Tibial nerve (tissue), 4 donors: ENCODE results near the gene RNF182. TPM values are rescaled to one million over a fixed set of nuclear protein-coding genes. Genes with fewer than 3 reads are reported as not detected.
"Not testable (repeated sequence)": the region's sequence is repeated elsewhere in the genome, so short reads cannot be mapped to it uniquely, and the experiment has no call there.

Experiments used
- DNase-seq, 2 donors: peaks; one replicate each; pipeline ENCODE4 v3.0.0-alpha.2; 2019; ENCODE audit warnings: low spot score in 2 of 2
- H3K27ac ChIP-seq, 4 donors: fragments of 200-600 bp; sonication (generic) in 3 of 4; one replicate each; pipeline ENCODE4 v1.5.1; 2017 to 2019; ENCODE audit warnings: mild to moderate bottlenecking in 1 of 4
- H3K27me3 ChIP-seq, 2 donors: fragments of 200-600 bp; sonication (generic) in 1 of 2; one replicate each; pipeline versions ENCODE4 v1.5.1 to v1.6.0; 2017 to 2019
- H3K36me3 ChIP-seq, 3 donors: fragments of 200-600 bp; sonication (generic); one replicate each; pipeline ENCODE4 v1.5.1; 2018 to 2019
- H3K4me1 ChIP-seq, 4 donors: fragments of 200-600 bp; sonication (generic) in 3 of 4; one replicate each; pipeline ENCODE4 v1.5.1; 2017 to 2019
- H3K4me3 ChIP-seq, 4 donors: fragments of 200-600 bp; sonication (generic) in 3 of 4; one replicate each; pipeline ENCODE4 v1.5.1; 2017 to 2019; ENCODE audit warnings: mild to moderate bottlenecking in 1 of 4, moderate library complexity in 1 of 4
- H3K9me3 ChIP-seq, 4 donors: fragments of 200-600 bp; sonication (generic) in 3 of 4; one replicate each; pipeline ENCODE4 v1.5.1; 2017 to 2019
- EP300 ChIP-seq, 2 donors: sonication (generic); formaldehyde crosslinking; IDR thresholded peaks; one replicate each; pipeline ENCODE4 v1.6.1; 2017; ENCODE audit warnings: antibody characterized with exemption in 2 of 2, mild to moderate bottlenecking in 1 of 2
- POLR2A ChIP-seq, 2 donors: fragments of 450-650 bp; IDR thresholded peaks; one replicate each; pipeline ENCODE4 v1.6.1; 2017; ENCODE audit warnings: antibody characterized with exemption in 2 of 2, mild to moderate bottlenecking in 2 of 2, moderate library complexity in 2 of 2
- WGBS, 2 donors: methylation state at CpG; one replicate each; pipeline ENCODE4 v1.1.5; 2018; 5-methylcytosine and 5-hydroxymethylcytosine counted together
- total RNA-seq, 4 donors: library from RNA; depleted of rRNA; stranded (reverse); fragments of >200 nt; gene quantifications; one replicate each; pipeline ENCODE4 v1.1.0, GENCODE V29; 2016
- TF ChIP-seq, protein P1 (sequence below), 5 experiments: fragments of 200-600 bp in 3 of 5; fragments of 450-650 bp in 2 of 5; sonication (generic) in 3 of 5; IDR thresholded peaks; one replicate each; pipeline ENCODE4 v1.5.1; 2016 to 2019; ENCODE audit warnings: antibody characterized with exemption in 5 of 5, mild to moderate bottlenecking in 3 of 5, moderate library complexity in 2 of 5

RNF182 gene
- total RNA-seq, 4 donors from 2014 or later = 0.39 to 2.1 TPM; not detected in 2

DNA sequence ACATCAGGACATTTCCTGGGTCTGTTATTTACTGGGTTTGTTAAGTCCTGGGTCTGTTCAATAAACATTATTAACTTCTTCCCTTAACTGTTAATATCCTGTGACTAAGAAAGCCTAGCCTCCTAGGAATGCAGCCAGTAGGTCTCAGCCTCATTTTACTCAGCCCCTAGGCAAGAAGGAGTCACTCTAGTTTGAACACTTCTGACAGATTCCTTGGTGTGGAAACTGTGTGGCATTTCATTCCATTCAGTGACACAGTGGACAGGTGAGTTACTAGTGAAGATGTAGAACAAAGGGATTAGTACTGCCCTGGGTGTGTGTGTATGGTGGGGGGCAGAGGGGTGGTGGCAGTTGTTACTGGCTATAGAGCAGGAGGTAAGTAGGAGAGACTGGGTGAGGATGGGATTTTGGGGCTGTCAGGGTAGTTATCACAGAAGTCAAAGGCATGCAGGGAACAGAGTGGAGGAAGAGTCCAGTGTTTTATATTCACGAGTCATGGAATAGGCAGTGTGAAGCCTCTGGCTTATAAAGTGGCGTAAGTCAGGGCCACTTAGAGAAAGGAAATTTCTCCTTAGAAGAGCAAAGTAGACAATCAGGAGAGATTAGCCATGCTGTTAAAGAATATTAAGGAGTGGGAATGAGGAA is 28.4 kb downstream of the RNF182 start:
- Histone ChIP-seq H3K36me3 (no peaks in the 10 kb centered on the region), H3K27ac (no peak overlapping the region), H3K27me3 (no peaks in the 10 kb centered on the region), H3K9me3 (peaks cover 0 to 2% (median 0%) of the 10 kb centered on the region in 4 donors), H3K4me1 (no peaks in the 10 kb centered on the region), H3K4me3 (no peak overlapping the region)
- no peak for DNase-seq
- TF ChIP-seq, protein P1, sequence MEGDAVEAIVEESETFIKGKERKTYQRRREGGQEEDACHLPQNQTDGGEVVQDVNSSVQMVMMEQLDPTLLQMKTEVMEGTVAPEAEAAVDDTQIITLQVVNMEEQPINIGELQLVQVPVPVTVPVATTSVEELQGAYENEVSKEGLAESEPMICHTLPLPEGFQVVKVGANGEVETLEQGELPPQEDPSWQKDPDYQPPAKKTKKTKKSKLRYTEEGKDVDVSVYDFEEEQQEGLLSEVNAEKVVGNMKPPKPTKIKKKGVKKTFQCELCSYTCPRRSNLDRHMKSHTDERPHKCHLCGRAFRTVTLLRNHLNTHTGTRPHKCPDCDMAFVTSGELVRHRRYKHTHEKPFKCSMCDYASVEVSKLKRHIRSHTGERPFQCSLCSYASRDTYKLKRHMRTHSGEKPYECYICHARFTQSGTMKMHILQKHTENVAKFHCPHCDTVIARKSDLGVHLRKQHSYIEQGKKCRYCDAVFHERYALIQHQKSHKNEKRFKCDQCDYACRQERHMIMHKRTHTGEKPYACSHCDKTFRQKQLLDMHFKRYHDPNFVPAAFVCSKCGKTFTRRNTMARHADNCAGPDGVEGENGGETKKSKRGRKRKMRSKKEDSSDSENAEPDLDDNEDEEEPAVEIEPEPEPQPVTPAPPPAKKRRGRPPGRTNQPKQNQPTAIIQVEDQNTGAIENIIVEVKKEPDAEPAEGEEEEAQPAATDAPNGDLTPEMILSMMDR (IDR thresholded peaks at IDR 0.05) = no peak
- WGBS, 2 donors = 89 to 91% methylated on average over 2 of the region's 2 CpGs

DNA sequence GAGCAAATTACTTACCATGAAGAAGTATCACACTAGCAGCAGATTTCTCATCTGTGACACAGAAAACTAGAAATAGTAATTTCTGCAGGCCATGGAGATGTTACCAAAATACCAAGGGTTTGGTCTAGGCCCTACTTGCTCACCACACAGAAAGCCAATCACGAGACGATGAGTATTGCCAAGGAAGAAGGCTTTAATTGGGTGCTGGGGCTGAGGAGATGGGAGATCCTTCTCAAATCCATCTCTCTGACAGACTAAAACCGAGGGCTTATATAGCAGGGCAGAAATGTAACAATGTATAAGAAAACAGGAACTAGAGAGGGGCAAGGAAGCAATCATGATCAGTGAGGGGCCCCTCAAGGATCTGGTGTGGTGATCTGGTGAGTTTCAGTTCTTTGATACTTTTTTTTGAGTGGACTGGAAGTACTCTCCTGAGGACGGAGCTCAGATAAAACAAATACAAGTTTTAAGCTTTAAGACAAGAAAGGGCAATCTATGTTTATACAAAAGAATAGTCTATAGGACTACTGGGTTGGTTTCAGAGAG is 40.9 kb downstream of the RNF182 start:
- WGBS, 2 donors = 78 to 83% methylated on average over 4 of the region's 4 CpGs
- no peaks in the 10 kb centered on the region for H3K4me1 ChIP-seq

DNA sequence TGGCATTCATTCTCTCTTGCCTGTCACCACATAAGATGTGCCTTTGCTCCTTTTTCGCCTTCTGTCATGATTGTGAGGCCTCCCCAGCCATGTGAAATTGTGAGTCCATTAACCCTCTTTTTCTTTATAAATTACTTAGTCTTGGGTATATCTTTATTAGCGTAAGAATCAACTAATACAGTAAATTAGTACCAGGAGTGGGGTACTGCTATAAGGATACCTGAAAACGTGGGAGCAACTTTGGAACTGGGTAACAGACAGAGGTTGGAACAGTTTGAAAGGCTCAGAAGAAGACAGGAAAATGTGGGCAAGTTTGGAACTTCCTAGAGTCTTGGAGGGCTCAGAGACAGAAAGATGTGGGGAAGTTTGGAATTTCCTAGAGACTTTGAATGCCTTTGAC is 46.6 kb downstream of the RNF182 start:
- no peak for DNase-seq
- Histone ChIP-seq H3K27ac (no peak overlapping the region), H3K36me3 (no peaks in the 10 kb centered on the region), H3K27me3 (no peaks in the 10 kb centered on the region), H3K9me3 (peaks cover 0 to 23% (median 0%) of the 10 kb centered on the region in 4 donors), H3K4me1 (no peaks in the 10 kb centered on the region), H3K4me3 (no peak overlapping the region)
- WGBS, 2 donors = 94% methylated on average over 3 of the region's 3 CpGs
- TF ChIP-seq, protein P1 (IDR thresholded peaks at IDR 0.05) = no peak
- TF ChIP-seq POLR2A (IDR thresholded peaks at IDR 0.05) (no peak), EP300 (IDR thresholded peaks at IDR 0.05) (no peak)

More for the DNA sequence above, 40.9 kb downstream of the RNF182 start:
- TF ChIP-seq, protein P1 (IDR thresholded peaks at IDR 0.05) = no peak
- no peak for TF ChIP-seq EP300 (IDR thresholded peaks at IDR 0.05)
- TF ChIP-seq POLR2A (IDR thresholded peaks at IDR 0.05) = no peak
- H3K27ac ChIP-seq = no peak overlapping the region
- H3K4me3 ChIP-seq = no peak overlapping the region
- H3K36me3 ChIP-seq = no peaks in the 10 kb centered on the region
- no peak for DNase-seq
- H3K27me3 ChIP-seq = no peaks in the 10 kb centered on the region
- H3K9me3 ChIP-seq = peaks cover 0 to 4% (median 0%) of the 10 kb centered on the region in 4 donors

DNA sequence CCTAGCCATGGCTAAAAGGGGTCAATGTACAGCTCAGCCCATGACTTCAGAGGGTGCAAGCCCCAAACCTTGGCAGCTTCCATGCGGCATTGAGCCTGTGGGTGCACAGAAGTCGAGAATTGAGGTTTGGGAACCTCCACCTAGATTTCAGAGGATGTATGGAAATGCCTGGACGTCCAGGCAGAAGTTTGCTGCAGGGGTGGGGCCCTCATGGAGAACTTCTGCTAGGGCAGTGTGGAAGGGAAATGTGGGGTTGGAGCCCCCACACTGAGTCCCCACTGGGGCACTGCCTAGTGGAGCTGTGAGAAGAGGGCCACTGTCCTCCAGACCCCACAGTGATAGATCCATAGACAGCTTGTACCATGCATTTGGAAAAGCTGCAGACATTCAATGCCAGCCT is 47.9 kb downstream of the RNF182 start:
- H3K4me3 ChIP-seq, H3K4me1 ChIP-seq, H3K36me3 ChIP-seq, H3K27ac ChIP-seq, DNase-seq, H3K27me3 ChIP-seq: not testable (repeated sequence)
- H3K9me3 ChIP-seq = peaks cover 0 to 23% (median 0%) of the 10 kb centered on the region in 4 donors
- WGBS, 2 donors = 79 to 97% methylated on average over 3 of the region's 3 CpGs

DNA sequence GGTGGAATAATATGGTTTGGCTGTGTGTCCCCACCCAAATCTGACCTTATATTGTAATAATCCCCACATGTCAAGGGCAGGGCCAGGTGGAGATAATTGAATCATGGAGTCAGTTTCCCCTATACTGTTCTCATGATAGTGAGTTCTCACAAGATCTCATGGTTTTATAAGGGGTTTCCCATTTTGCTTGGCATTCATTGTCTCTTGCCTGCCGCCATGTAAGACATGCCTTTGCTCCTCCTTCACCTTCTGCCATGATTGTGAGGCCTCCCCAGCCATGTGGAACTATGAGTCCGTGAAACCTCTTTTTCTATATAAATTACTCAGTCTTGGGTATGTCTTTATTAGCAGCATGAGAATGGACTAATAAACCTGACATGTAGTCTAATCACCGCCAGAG is 48.7 kb downstream of the RNF182 start:
- not testable (repeated sequence) for H3K36me3 ChIP-seq, H3K27me3 ChIP-seq, H3K27ac ChIP-seq, H3K4me1 ChIP-seq, DNase-seq, H3K4me3 ChIP-seq
- peaks cover 0 to 23% (median 0%) of the 10 kb centered on the region in 4 donors for H3K9me3 ChIP-seq
- 89 to 95% methylated on average over 3 of the region's 3 CpGs for WGBS, 2 donors

DNA sequence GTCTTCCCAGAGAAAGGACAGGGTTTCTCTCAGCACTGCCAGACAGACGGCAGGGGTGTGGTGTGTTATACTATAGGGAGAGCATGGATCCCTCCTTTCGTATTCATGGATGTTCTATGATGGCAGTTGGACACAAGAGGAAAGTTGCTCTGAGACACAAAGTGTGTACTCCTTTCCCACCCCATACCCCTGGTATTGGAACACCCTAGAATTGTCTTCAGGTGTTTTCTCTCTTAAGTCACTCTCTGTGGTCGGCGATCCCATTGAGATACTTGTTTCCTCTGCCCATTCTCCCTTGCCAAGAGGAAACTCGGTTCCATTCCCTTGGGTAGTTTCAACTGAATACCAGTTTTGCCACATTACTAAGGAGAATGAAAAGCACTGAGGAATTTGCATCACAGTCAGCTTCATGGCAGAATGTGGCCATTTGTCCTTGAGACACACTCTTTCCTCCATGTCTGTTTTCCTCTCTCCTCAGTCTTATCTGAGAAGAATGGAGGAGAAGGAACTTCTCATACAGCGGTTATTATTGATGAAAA is 53.4 kb downstream of the RNF182 start:
- Histone ChIP-seq H3K9me3 (peaks cover 0 to under 1% (median 0%) of the 10 kb centered on the region in 4 donors), H3K27me3 (no peaks in the 10 kb centered on the region), H3K4me3 (no peak overlapping the region), H3K36me3 (no peaks in the 10 kb centered on the region), H3K4me1 (no peaks in the 10 kb centered on the region), H3K27ac (no peak overlapping the region)
- DNase-seq = no peak
- no peak for TF ChIP-seq POLR2A (IDR thresholded peaks at IDR 0.05)
- TF ChIP-seq EP300 (IDR thresholded peaks at IDR 0.05) = no peak
- WGBS, 2 donors = 89 to 91% methylated on average over 6 of the region's 6 CpGs
